Stimulated activated CD4-positive, alpha-beta T cell treated with anti-CD3 and anti-CD28 coated beads, Interleukin-4, amount 100 ng/mL, for 4 hours (primary cell): ENCODE measurements around the gene DOCK2.

Experiments used
- DNase-seq, 2 experiments: peaks; one replicate each; pipeline ENCODE4 v3.0.0-alpha.2; 2020

The DOCK2 gene

DNA sequence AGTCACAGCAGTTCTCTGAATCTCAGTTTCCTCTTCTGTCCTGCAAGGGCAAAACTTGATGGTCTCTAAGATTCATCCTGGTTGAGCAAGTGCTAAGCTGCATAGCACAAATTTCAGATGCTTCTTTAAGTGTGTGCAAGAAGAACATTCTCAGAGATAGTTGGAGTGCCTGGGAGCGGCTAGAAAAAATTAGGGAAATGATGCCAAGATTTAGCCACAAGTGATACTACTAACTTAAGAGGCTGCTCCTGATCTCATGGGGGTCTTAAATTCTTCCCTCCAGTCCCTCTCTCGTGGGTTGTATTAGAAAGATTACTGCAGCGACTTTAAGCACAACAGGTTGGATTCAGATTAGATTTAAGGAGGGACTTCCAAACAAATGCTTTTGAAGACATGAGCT, 319.1 kb downstream of the DOCK2 start:
- no peak for DNase-seq

GRCh38 chr5:169956756-169957155, 319.7 kb downstream of the DOCK2 start:
- no peak for DNase-seq

DNA sequence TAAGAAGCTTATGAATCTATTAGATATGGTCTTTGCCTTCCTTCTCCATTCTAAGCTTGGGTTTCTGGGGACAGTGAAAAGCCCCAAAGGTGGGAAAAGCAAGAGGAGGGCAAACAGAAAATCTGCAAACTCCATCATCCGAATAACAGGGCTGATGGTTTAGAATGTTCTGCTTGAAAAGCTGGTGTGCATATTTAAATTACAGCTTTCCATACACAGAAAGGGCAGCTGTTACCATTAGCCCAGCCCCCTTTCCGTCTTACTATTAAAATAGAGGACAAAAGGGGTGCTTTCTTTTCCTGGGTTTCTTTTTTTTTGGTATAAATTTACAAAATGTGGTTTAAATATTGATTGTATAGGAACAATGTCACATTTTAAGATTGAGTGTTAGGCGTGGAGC, 321.2 kb downstream of the DOCK2 start:
- DNase-seq = no peak

DNA sequence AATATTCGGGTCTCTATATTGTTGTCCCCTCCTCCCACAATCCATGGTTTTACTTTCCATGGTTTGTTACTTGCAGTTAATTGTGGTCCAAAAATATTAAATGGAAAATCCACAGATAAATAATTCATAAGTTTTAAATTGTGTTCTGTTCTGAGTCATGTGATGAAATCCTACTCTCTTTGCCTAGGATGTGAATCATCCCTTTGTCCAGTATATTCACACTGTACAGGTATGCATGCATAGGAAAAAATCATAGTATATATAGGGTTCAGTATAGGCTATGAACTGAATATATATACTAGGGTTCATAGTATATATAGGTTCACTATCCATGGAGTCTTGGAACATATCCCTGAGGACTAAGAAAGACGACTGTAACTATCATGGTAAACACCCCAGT, 323.6 kb downstream of the DOCK2 start:
- DNase-seq = no peak

- no peak for DNase-seq
Observed at GRCh38 chr5:169964246-169964645, 327.2 kb downstream of the DOCK2 start.

- no peak for DNase-seq
Observed at GRCh38 chr5:169970339-169970738, 333.3 kb downstream of the DOCK2 start.

- DNase-seq = no peak
Observed at GRCh38 chr5:169970911-169971765, 334.1 kb downstream of the DOCK2 start.

GRCh38 chr5:169971780-169972179, 334.7 kb downstream of the DOCK2 start:
- DNase-seq = no peak

GRCh38 chr5:169973056-169973455, 336.0 kb downstream of the DOCK2 start:
- DNase-seq = no peak

DNA sequence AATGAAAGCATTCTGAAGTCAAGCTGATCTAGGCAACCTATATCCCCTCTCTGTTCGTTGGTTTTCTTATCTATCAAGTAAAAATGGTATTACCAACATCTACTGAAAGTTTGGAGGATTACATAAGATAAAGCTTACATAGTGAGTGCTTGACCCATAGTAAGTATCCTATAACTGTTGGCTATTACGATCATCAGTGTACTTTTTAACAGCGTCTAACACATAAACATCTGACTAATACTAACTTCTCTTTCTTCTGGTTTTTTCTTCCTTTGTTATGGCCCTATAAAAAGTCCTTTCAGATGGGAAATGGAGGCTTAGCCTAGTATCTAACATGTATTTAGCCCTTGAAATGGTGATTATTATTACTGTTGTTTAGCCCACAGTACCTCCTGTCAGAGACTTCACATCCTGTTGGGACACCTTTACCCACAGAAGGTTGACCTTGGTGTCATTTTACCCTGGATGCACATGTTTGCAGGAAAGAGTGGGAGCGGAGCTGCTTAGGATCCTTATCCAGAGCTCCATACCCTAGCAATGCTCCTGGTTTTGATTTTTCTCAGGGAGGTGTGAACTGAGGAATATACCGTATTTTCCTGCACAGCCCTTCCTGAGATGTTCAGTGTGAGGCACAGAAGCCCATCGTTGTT, 337.2 kb downstream of the DOCK2 start:
- no peak for DNase-seq

DNA sequence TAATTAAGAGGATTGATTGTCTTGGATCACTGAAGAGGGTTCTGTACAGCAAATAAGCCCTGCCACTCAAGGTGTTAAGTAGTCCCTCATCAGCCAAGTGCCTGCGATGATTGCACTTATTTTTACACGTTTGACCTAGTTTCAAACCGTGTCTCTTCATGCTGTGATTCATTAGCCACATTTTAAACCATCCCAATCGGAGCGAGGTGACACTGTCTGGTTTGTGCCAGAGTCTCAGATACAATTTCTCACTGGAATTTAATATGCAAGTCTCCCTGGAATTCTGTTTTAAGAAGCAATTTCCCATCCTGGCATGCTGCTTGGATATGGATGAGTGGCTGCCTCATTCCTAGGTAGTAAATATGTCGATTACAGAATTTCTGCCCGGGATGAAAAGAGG, 341.6 kb downstream of the DOCK2 start:
- no peak for DNase-seq

DNA sequence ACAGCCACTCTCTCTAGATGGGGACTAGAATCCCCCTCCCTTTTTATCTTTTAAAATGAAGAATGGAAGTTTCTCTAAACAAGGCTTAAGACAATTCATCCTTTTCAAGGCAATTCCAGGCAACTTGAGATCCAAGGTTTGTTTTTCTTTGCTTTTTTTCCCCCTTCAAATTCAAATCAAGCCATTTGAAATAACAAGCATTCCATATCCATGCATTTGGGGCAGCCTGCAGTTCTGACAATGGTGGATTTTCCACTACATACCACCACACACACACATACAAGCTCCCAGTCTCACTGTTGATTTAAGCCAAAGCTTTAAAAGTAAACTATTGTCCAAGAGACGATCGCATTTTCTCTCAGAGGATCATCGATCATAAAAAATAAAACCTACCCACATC, 342.8 kb downstream of the DOCK2 start:
- no peak for DNase-seq

DNA sequence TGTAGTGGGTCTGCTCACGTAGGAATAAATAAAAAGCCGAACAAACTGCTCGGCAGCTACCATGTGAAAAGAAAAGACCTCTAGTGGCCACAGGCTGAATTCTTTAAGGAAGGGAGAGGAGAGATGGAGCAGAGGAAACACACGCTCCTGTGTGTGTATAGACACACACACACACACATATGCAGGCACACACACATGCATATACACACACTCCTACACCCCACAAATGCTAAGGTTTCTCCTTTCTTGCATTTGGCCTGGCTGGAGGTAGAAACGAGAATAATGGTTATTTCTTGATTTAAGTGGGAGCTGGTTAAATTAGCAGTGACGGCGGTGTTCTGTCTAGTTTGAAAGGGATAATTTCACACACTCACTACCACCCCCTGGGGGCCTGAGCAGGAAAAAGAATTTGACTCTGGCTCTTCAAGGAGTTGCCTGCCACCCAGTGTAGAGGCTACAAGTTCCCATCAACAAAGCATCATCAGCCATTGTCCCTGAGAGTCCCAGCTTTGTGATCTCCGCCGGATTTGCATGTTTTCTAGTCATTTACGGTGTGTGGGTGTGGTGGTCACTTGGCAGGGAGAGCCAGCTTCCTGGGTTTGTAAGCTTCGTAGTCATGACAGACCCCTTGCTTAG, 343.5 kb downstream of the DOCK2 start, which contains the start of gene INSYN2B:
TSS of gene INSYN2B (minus strand) at position 78 of the 636 bp plus-strand sequence. CDS start 96,597 bp downstream, outside the sequence.
- no peak for DNase-seq

- no peak for DNase-seq
Observed at GRCh38 chr5:169988206-169988605, 351.1 kb downstream of the DOCK2 start.

DNA sequence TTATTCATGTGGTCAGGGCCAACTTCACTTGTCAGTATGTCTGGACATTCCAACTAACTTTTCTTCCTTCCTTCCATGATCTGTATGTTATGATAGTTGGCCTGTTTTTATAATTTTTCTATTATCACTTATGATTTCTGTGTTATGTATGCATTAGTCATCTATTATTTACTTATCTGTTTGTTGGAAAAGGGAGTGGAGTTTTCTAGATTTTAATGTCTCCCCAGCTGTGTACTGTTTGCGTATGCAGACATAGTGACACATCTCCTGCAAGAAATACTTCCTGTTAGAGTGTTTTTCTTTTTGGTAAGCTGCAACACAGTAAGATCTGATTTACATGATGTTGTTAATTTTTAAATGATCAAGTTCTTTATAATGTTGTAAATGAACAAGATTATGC, 351.9 kb downstream of the DOCK2 start:
- DNase-seq = no peak

DNA sequence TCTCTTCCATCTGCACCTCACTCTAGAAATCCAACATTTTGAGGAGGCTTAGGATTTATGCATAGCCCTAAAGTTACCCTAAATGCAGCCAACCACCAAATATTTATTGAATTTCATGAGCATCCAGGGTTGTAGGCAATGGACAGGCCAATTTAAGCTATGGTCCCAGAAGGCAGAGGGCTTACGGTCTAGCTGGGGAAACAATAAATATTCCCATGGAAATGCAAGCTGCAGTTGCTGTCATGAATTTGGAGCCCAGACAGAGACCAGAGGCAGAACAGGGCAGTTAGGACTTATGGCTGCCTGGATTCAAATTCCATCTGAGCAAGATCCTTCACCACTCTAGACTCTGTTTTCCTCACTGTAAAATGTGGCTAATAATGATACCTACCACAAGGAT, 352.3 kb downstream of the DOCK2 start:
- no peak for DNase-seq

- no peak for DNase-seq
Observed at GRCh38 chr5:169991115-169991869, 354.2 kb downstream of the DOCK2 start.

- no peak for DNase-seq
Observed at GRCh38 chr5:169992789-169993484, 355.9 kb downstream of the DOCK2 start.

GRCh38 chr5:169993485-169993790, 356.4 kb downstream of the DOCK2 start:
- no peak for DNase-seq

DNA sequence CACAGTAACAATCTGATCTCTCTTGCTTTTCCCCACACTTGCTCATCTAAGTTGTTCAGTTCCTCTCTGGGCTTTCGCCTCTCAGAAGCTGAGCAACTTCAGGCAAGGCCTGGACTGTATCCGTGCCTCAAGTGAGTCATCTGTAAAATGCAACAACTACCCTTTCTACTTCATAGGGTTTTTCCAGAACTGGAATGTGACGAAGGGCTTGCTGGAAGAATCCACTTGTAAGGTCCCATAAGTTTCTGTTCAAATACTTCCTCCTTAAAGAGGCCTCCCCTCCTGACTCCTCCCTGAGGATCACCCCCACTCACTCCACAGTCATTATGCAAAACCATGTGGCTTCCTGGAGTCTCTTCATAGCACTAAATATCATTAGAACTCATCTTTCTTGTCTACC, 360.7 kb downstream of the DOCK2 start:
- DNase-seq = no peak

GRCh38 chr5:169999621-170000020, 362.5 kb downstream of the DOCK2 start:
- no peak for DNase-seq

- no peak for DNase-seq
Observed at GRCh38 chr5:170000155-170000554, 363.1 kb downstream of the DOCK2 start.

DNA sequence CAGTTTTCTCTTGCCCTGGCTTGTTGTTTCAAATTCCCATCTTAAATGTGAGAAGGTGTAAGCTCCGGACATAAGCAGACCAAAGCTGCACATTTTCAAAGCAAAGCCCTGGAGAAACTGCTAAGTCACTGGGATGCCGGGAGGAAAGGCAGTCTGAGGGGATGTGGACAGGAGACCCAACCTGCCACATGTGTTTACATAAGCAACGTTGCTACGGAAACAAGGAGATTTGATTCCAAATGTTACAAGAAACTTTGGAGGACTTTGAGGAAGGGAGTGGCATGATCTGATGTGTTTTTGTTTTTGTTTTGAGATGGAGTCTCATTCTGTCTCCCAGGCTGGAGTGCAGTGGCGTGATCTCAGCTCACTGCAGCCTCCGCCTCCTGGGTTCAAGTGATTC, 368.9 kb downstream of the DOCK2 start:
- DNase-seq = no peak
